A549 (cell line): ENCODE measurements around the gene AKIP1. TPM values are rescaled to one million over a fixed set of nuclear protein-coding genes. Genes with fewer than 3 reads are reported as not detected.

Experiments
- ATAC-seq, 2 experiments: fragments of 200-7000 bp in 1 of 2; fragments of >200 bp in 1 of 2; cut with Nextera tagmentation in 1 of 2; cut with Tn5 transposase in 1 of 2; 3 replicates each; pipeline versions ENCODE4 v1.8.0 to v1.9.1; 2018 to 2020; ENCODE audit warnings: mild to moderate bottlenecking in 1 of 2, moderate library complexity in 1 of 2
- CTCF ChIA-PET: fragments of 300-600 bp; sonication (Branson Sonifier 250); formaldehyde crosslinking; extraction: SDS; loops from one replicate; lab custom pipeline; 2021; ENCODE audit warnings: antibody characterized with exemption, inconsistent platforms; lab: Yijun Ruan, JAX
- POLR2A ChIA-PET: fragments of 350-600 bp; formaldehyde crosslinking; extraction: SDS; loops from one replicate; lab custom pipeline; 2021; ENCODE audit warnings: antibody characterized with exemption, inconsistent platforms; lab: Yijun Ruan, JAX
- DNase-seq, 2 experiments: peaks; one replicate each; pipeline versions ENCODE4 v3.0.0 to v3.0.0-alpha.2; 2011 to 2016; ENCODE audit warnings: low read depth in 1 of 2, low spot score in 1 of 2
- FAIRE-seq: peaks from 2 replicates; lab custom pipeline; 2011; peaks lifted over from hg19 to GRCh38; lab: Jason Lieb, UNC
- H3K27ac ChIP-seq, 2 experiments: fragments of >200 bp; sonication (Bioruptor Twin); formaldehyde crosslinking; 3 replicates each; pipeline ENCODE4 v1.5.1; 2016 to 2017
- H3K4me1 ChIP-seq: fragments of >200 bp; sonication (Bioruptor Twin); formaldehyde crosslinking; 3 replicates; pipeline ENCODE4 v1.6.1; 2016
- H3K4me2 ChIP-seq: fragments of >200 bp; sonication (Bioruptor Twin); formaldehyde crosslinking; 3 replicates; pipeline ENCODE4 v1.6.1; 2016
- H3K4me3 ChIP-seq: fragments of >200 bp; sonication (Bioruptor Twin); formaldehyde crosslinking; 3 replicates; pipeline ENCODE4 v1.5.1; 2016
- H3K9me3 ChIP-seq: fragments of >200 bp; sonication (Bioruptor Twin); formaldehyde crosslinking; 3 replicates; pipeline ENCODE4 v1.6.1; 2016
- BHLHE40 ChIP-seq: IDR thresholded peaks from 2 replicates; pipeline ENCODE4 v1.6.1; 2012; ENCODE audit warnings: low read depth, low read length, inconsistent platforms
- CTCF ChIP-seq: fragments of >200 bp; sonication (Bioruptor Twin); formaldehyde crosslinking; IDR thresholded peaks from 3 replicates; pipeline ENCODE4 v1.5.1; 2016
- E2F6 ChIP-seq: IDR thresholded peaks from 2 replicates; pipeline ENCODE4 v1.6.1; 2012; ENCODE audit warnings: low read depth, borderline replicate concordance
- EHMT2 ChIP-seq: fragments of 200-600 bp; sonication (generic); IDR thresholded peaks from 2 replicates; pipeline ENCODE4 v1.6.1; 2016; ENCODE audit warnings: antibody characterized with exemption, low read depth, mild to moderate bottlenecking, moderate library complexity
- ELK1 ChIP-seq: fragments of 150-350 bp; IDR thresholded peaks from 2 replicates; pipeline ENCODE4 v1.6.1; 2014; ENCODE audit warnings: low read depth, mild to moderate bottlenecking, low read length
- ESRRA ChIP-seq: fragments of 150-350 bp; IDR thresholded peaks from 2 replicates; pipeline ENCODE4 v1.6.1; 2014; ENCODE audit warnings: mild to moderate bottlenecking, low read length, borderline replicate concordance
- GATA3 ChIP-seq: IDR thresholded peaks from 2 replicates; pipeline ENCODE4 v1.6.1; 2012; ENCODE audit warnings: borderline replicate concordance
- HOXB13 ChIP-seq: fragments of 250-450 bp; sonication (Bioruptor Pico); IDR thresholded peaks from 2 replicates; pipeline ENCODE4 v1.5.0; 2020; ENCODE audit warnings: low read depth, mild to moderate bottlenecking, moderate library complexity
- HOXB5 ChIP-seq: fragments of 250-450 bp; sonication (Bioruptor Pico); IDR thresholded peaks from 2 replicates; pipeline ENCODE4 v1.5.0; 2020; ENCODE audit warnings: mild to moderate bottlenecking, moderate library complexity
- JUNB ChIP-seq: fragments of >200 bp; sonication (Bioruptor Twin); formaldehyde crosslinking; IDR thresholded peaks from 2 replicates; pipeline ENCODE4 v1.6.1; 2016
- KDM1A ChIP-seq: fragments of 200-600 bp; sonication (generic); IDR thresholded peaks from 2 replicates; pipeline ENCODE4 v1.6.1; 2016; ENCODE audit warnings: low read depth, mild to moderate bottlenecking
- MAFK ChIP-seq: fragments of 450-650 bp; IDR thresholded peaks from 2 replicates; pipeline ENCODE4 v1.6.1; 2014; ENCODE audit not compliant: partially characterized antibody
- MAX ChIP-seq: IDR thresholded peaks from 2 replicates; pipeline ENCODE4 v1.6.1; 2012
- NR3C1 ChIP-seq: fragments of >200 bp; sonication (Bioruptor Twin); formaldehyde crosslinking; IDR thresholded peaks from 3 replicates; pipeline ENCODE4 v1.6.1; 2017
- PHF8 ChIP-seq: fragments of 200-600 bp; sonication (generic); IDR thresholded peaks from 2 replicates; pipeline ENCODE4 v1.6.1; 2016; ENCODE audit warnings: low read depth, mild to moderate bottlenecking, antibody characterized with exemption, moderate library complexity, borderline replicate concordance
- POLR2AphosphoS2 ChIP-seq: conservative IDR thresholded peaks from 2 replicates; pipeline ENCODE4 v1.6.1; 2012; ENCODE audit warnings: low read length, improper control_type of control experiment, inconsistent platforms
- RAD21 ChIP-seq, 2 experiments: fragments of >200 bp in 1 of 2; sonication (Bioruptor Twin) in 1 of 2; formaldehyde crosslinking in 1 of 2; IDR thresholded peaks in 1 of 2; conservative IDR thresholded peaks in 1 of 2; 2 replicates in 1 of 2; 3 replicates in 1 of 2; pipeline ENCODE4 v1.6.1; 2012 to 2018; ENCODE audit warnings: inconsistent platforms in 1 of 2
- RARB ChIP-seq: fragments of 250-450 bp; sonication (Bioruptor Pico); IDR thresholded peaks from 2 replicates; pipeline ENCODE4 v1.8.0; 2021; ENCODE audit warnings: mild to moderate bottlenecking, moderate library complexity
- RFX5 ChIP-seq: fragments of 450-650 bp; IDR thresholded peaks from 2 replicates; pipeline ENCODE4 v1.7.1; 2014; ENCODE audit warnings: antibody characterized with exemption, mild to moderate bottlenecking, moderate library complexity
- TP53 ChIP-seq: fragments of 250-450 bp; sonication (Bioruptor Pico); IDR thresholded peaks from 2 replicates; pipeline ENCODE4 v1.5.0; 2021; ENCODE audit warnings: mild to moderate bottlenecking, moderate library complexity
- ZC3H11A ChIP-seq: fragments of 450-650 bp; IDR thresholded peaks from 2 replicates; pipeline ENCODE4 v1.6.1; 2014; ENCODE audit warnings: antibody characterized with exemption, mild to moderate bottlenecking
- WGBS: methylation state at CpG from one replicate; pipeline ENCODE4 v1.1.6; 2017; ENCODE audit errors: missing lambda C conversion rate; 5-methylcytosine and 5-hydroxymethylcytosine counted together
- polyA plus RNA-seq, 4 experiments: library from polyadenylated mRNA; depleted of rRNA in 3 of 4; stranded (reverse); fragments of >200 nt; fragmentation: RNase III in 1 of 4; extraction: RNeasy Plus Mini Kit Qiagen cat#74134 plus additional on column Dnase treatment in 1 of 4; gene quantifications; 2 replicates in 3 of 4; 3 replicates in 1 of 4; pipeline ENCODE4 v1.2.3, GENCODE V29; 2011 to 2017
- TF ChIP-seq, protein P1 (sequence below): fragments of >200 bp; sonication (Bioruptor Twin); formaldehyde crosslinking; IDR thresholded peaks from 3 replicates; pipeline ENCODE4 v1.6.1; 2016
- TF ChIP-seq, protein P2 (sequence below): fragments of 450-650 bp; IDR thresholded peaks from 2 replicates; pipeline ENCODE4 v1.6.1; 2014; ENCODE audit warnings: antibody characterized with exemption

Gene AKIP1
- polyA plus RNA-seq, 2 of the 4 experiments (the other 2 are of a cell fraction): 57.7 to 66.7 TPM

- Histone ChIP-seq H3K4me2 (no peak overlapping the region), H3K4me3 (no peak overlapping the region), H3K27ac (no peak overlapping the region), H3K9me3 (no peaks in the 10 kb centered on the region), H3K4me1 (peaks cover 29% of the 10 kb centered on the region)
- no peak for DNase-seq
- ChIA-PET POLR2A (no interaction called here), CTCF (interaction anchor here (0.6 to 3.3 kb wide), 31 partner anchors 9 to 592 kb away, joined by 3 to 63 read pairs (median 4); partner anchors contain the start of genes ASCL3, C11orf16 and TMEM9B)
- no peak for FAIRE-seq
- TF ChIP-seq RAD21 (conservative IDR thresholded peaks at IDR 0.05 in 1 of 2, IDR thresholded peaks at IDR 0.05 in 1 of 2) (peak in 1 of 2 experiments; percentile 4; a peak in 1 of 5 replicates), CTCF (0 out of 3 replicates have a peak, but pooled peaks have one; percentile 10), HOXB13 (CRISPR knock-in tag) (no peak), ZC3H11A (no peak), KDM1A (no peak), JUNB (no peak)
- no peak for ATAC-seq
- 75% methylated on average over 4 of the region's 4 CpGs for WGBS
These were observed 3.7 kb downstream of the AKIP1 start for GRCh38 chr11:8914661-8915018.

GRCh38 chr11:8917157-8917825, 6.3 kb downstream of the AKIP1 start:
- H3K27ac ChIP-seq: no peak overlapping the region
- POLR2A ChIA-PET: interaction anchor here (0.9 kb wide), 1 partner anchor 229 kb away, joined by 3 read pairs; no protein-coding TSS in a partner anchor

More at GRCh38 chr11:8917157-8917825, 6.3 kb downstream of the AKIP1 start:
- no peak for FAIRE-seq
- no peak overlapping the region for H3K4me2 ChIP-seq
- DNase-seq: no peak
- peaks cover 23% of the 10 kb centered on the region for H3K4me1 ChIP-seq
- CTCF ChIA-PET: interaction anchor here (3.3 kb wide), 1 partner anchor 42 kb away, joined by 14 read pairs; no protein-coding TSS in a partner anchor
- peak in 1 of 2 experiments; percentile 55; a peak in 1 of 6 replicates for ATAC-seq
- no peak overlapping the region for H3K4me3 ChIP-seq
- WGBS: 90% methylated on average over 5 of the region's 5 CpGs
- no peaks in the 10 kb centered on the region for H3K9me3 ChIP-seq
- no peak for TF ChIP-seq HOXB5 (CRISPR knock-in tag)
- no peak for TF ChIP-seq E2F6
- no peak for TF ChIP-seq JUNB
- TF ChIP-seq POLR2AphosphoS2: no peak
- no peak for TF ChIP-seq TP53 (CRISPR knock-in tag)
- no peak for TF ChIP-seq ESRRA
- TF ChIP-seq NR3C1: no peak
- no peak for TF ChIP-seq RAD21 (conservative IDR thresholded peaks at IDR 0.05 in 1 of 2, IDR thresholded peaks at IDR 0.05 in 1 of 2)
- no peak for TF ChIP-seq MAFK
- TF ChIP-seq GATA3: no peak
- TF ChIP-seq RARB (CRISPR knock-in tag): no peak
- TF ChIP-seq MAX: no peak
- no peak for TF ChIP-seq ELK1
- TF ChIP-seq EHMT2: no peak
- TF ChIP-seq PHF8: no peak
- TF ChIP-seq, protein P1, sequence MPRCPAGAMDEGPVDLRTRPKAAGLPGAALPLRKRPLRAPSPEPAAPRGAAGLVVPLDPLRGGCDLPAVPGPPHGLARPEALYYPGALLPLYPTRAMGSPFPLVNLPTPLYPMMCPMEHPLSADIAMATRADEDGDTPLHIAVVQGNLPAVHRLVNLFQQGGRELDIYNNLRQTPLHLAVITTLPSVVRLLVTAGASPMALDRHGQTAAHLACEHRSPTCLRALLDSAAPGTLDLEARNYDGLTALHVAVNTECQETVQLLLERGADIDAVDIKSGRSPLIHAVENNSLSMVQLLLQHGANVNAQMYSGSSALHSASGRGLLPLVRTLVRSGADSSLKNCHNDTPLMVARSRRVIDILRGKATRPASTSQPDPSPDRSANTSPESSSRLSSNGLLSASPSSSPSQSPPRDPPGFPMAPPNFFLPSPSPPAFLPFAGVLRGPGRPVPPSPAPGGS: no peak
- TF ChIP-seq, protein P2, sequence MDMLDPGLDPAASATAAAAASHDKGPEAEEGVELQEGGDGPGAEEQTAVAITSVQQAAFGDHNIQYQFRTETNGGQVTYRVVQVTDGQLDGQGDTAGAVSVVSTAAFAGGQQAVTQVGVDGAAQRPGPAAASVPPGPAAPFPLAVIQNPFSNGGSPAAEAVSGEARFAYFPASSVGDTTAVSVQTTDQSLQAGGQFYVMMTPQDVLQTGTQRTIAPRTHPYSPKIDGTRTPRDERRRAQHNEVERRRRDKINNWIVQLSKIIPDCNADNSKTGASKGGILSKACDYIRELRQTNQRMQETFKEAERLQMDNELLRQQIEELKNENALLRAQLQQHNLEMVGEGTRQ: no peak
- TF ChIP-seq BHLHE40: no peak
- TF ChIP-seq RFX5: no peak
